Measurements from ENCODE around the gene INPP5K.
"Not testable (repeated sequence)": the region's sequence is repeated elsewhere in the genome, so short reads cannot be mapped to it uniquely, and the experiment has no call there.

INPP5K gene

DNA sequence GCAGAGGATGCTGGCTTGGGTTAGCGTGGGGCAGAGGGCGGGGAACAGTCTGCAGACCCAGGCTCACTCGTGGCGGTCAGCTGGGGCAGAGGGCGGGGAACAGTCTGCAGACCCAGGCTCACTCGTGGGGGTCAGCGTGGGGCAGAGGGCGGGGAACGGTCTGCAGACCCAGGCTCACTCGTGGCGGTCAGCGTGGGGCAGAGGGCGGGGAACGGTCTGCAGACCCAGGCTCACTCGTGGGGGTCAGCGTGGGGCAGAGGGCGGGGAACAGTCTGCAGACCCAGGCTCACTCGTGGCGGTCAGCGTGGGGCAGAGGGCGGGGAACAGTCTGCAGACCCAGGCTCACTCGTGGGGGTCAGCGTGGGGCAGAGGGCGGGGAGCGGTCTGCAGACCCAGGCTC is 7.7 kb downstream of the INPP5K start:
- DNase-seq: not testable (repeated sequence)

- no peak for DNase-seq
Observed at GRCh38 chr17:1506649-1507267, 9.7 kb downstream of the INPP5K start.

GRCh38 chr17:1505586-1505985 is 10.8 kb downstream of the INPP5K start:
- no peak for DNase-seq

GRCh38 chr17:1504866-1505265 is 11.5 kb downstream of the INPP5K start:
- DNase-seq: no peak

DNA sequence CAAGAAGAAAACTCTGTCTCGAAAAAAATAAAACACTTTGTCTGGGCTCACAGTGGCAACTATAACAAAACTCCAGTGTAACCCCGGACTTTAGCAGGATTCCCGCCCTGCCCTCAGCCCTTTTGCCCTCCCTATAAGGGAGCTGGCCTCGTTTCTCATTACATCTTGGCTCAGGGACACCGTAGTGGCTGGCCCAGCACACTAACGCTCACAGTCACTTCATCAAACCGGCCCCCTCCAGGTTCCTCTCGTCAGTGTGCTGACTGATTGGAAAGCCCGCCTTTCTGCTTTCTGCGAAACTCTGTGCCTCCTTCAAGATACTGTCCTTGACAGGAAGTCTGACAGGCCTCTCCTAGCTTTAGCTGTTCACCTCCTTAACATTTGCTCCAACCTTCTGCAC is 12.7 kb downstream of the INPP5K start:
- no peak for DNase-seq

- no peak for DNase-seq
Observed at GRCh38 chr17:1498869-1499268, 17.5 kb downstream of the INPP5K start.

DNA sequence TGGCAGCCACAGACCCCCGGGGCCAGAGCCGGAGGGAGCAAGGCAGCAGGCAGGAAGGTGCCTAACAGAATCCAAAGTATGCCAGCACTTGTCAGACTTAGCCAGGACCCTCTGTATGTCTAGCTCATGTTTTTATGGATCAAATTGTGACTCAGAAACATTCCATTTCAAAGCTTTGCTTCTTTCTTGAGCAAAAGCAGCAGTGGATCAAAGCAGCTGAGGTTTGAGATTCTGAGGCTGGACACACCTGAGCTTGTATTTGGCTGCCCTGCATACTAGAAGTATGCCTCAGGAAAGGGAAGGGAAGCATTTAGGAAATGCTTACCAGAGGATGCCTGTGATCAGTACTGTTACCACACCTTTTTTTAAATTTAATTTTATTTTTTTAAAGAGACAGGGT is 18.2 kb downstream of the INPP5K start:
- DNase-seq: no peak

DNA sequence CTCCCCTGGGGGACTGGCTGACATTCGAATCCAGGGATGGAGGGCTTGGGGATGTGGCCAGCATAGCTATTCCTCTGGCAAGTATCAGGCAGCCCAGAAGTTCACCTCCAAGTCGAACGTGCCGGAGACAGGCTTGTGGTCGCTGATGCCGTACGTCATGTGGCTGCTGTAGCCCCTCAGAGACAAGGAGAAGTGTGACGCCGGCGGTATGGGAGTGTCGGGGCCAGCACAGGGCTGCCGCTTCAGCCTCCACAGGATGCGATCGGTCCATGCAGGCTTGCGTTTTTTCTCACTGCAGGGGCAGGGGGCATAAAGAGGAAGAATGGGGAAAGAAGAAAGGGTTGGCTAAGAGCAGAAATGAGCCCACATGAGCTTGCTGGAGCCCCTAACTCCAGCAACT is 18.6 kb downstream of the INPP5K start:
- no peak for DNase-seq

DNA sequence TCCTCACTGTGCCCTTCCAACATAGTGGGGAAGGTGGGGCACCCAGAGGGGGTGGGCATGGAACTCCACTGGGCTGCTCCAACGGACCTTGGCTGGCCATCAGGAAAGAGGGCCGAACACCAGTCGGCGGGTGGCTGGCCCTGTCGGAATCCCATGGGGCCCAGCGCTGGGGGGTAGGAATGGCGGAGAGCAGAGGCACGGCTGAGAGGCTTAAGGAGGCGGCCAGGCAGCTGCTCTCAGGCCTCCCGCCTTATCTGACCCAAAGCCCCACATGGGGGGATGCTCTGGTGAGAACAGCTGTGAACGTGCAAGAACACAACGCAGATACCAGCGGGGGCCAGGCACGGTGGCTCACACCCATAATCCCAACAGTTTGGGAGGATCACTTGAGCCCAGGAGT is 19.5 kb downstream of the INPP5K start:
- no peak for DNase-seq

DNA sequence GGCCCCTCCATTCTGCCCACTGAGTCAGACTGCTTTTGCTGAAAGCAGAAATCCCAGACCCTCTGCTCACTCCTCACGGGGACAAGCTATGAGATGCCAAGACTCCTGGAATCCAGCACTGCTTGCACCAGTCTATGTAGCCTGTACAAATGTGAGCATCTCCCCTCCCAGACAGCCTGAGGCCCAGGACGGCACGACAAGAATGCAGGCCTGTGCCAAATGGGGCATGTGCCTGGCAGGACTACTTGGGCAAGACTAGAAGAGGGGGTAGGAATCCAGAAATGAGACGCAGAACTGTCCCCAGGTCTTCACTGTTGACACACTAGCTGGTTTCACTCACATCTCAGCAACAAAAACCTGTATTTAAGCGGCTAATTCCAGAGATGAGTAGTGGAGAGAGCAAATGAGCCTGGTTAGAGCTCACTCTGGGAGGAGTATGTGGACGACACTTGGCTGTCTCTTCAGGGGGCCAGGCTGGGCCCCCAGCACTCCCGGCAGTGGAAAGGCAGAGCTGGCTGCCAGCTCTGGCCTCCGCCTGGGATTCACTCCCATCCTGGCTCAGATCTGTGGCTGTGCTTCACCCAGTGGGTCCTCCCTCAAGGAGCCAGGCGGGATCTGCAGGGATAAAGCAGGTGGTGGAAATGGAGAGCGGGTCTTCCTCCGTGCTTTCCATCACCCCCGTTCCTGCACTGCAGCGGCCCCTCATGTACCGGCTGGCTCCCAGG is 21.0 kb downstream of the INPP5K start:
- no peak for DNase-seq

- DNase-seq: no peak
Observed at GRCh38 chr17:1494736-1495253, 21.6 kb downstream of the INPP5K start.

DNA sequence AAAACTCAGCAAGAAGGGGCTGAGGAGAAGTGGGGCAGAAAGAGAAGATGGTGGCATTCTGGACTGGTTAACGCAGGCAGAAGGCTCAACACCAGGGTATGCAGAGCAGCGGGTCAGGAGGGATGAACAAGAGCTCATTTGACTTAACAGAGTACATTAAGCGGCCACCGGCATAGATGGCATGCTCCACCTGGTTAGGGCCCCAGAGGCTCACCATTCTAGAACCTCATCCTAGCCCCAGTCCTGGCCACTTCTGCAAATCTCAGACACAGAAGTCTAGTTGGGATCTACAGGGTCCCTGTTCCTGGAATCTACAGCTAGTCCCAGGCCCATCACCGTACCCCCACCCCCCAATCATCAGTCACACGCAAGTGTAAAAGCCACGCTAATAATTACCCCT is 22.2 kb downstream of the INPP5K start:
- no peak for DNase-seq

- DNase-seq: no peak
Observed at GRCh38 chr17:1493291-1493980, 23.0 kb downstream of the INPP5K start.

- peak; percentile 50 for DNase-seq
Observed at GRCh38 chr17:1492249-1493206, 23.9 kb downstream of the INPP5K start, which contains the start of gene MYO1C. MYO1C (minus strand) TSS chr17:1492686; CDS start chr17:1492487, 199 bp downstream.

DNA sequence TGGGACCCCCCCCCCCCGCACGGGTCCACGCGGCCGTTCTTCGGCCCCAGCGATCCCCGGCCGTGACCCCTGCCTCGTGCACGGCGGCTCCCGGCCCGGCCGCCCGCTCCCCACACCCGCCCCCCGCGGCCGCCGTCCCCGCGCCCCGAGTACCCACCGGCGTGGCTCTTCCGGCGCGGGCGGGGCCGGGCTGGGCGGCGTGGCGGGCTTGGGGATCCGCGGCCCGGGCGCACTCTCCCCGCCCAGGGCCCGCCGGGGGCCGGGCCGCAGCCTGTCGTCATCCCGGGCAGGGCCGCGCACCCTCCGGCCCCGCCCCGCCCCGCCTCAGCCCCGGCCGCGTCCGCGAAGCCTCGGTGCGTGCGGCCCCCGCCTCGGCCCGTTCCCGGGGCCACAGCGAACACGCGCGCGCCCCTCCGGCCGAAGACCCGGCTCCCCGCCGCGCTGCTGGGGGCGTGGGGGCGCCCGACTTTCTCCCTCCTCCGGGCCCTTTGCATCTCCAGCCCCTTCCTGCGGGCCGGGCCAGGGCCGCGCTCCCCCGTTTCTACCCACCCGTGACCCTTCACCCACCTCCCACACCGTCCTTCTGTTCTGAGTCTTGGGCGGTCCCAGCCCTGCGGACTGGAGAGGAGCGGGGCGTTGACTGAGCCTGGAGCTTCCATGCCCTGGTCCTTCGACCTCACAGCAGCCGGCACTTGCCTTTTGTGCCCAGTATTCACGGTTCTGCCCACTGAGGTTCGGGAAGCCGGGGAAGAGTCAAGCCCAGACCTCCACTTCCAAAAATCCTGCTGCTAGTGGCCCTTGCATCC is 24.8 kb downstream of the INPP5K start:
- DNase-seq: peak; percentile 65

DNA sequence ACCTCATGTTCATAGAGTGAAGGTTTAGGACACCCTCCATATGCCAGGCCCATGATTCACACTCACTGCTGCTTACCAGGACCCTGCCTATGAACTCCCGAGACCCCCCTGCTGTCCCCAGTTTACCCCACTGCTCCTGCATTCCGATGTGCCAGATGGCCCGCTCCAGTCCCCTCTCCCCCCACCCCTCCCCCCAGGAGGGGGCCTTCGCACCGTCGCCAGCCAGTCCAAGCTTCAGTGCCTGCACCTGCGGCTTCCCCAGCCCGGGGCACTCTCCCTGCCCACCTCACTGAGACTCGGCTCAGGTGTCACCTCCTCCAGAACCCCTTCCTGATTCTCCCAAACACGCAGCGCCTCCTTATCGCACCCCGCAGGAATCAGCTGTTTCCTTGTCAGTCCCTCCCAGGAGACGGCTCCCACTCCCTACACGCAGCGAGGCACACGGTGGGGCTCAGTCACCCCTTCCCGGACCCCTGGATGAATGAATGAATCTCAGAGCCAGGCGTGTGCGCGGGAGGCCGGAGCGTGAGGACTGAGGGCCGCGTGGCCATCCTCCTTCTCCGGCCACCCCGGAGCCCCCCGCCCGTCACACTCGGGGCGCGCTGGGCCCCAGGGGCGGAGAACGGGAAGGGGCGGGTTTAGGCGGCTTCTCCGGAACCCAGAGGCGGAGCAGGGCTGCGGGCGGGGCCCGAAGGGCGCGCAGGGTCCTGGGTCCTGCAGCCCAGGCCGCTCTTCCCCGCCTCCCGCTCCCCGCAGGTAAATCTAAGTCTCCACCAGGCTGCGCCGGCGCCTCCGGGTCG is 25.6 kb downstream of the INPP5K start:
- DNase-seq: peak; percentile 76

DNA sequence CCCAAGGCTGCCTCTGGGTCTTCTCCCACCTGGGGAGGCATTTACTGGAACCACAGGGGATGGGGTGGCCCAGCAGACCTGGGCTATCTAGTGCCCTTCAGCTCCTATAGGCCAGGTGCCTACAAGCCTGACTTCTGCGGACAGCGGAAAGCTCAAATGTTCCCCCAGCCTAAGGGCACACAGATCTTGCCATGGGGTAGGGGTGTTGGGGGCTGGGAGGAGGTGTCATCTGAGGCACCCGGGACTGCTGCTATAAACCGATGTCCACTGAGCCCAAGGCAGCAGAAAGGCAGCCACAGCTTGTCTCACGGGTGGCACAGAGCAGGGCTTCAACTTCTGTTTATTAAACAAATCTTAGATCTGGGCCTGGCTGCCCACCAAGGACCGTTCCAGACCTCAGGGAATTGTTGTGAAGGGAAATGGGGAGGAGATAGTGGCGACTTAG is 27.6 kb downstream of the INPP5K start:
- DNase-seq: no peak

GRCh38 chr17:1487939-1488825 is 28.2 kb downstream of the INPP5K start:
- peak; percentile 92 for DNase-seq

All from right kidney (tissue), 1 donor.